ENCODE data around the gene PYY. TPM values are rescaled to one million over a fixed set of nuclear protein-coding genes. Genes with fewer than 3 reads are reported as not detected.
A peak's percentile ranks its signal among the peaks of the same experiment; 100 is the strongest.
"Not testable (repeated sequence)": the region's sequence is repeated elsewhere in the genome, so short reads cannot be mapped to it uniquely, and the experiment has no call there.

The PYY gene
- total RNA-seq, 1 experiment from 2014 or later = not detected

DNA sequence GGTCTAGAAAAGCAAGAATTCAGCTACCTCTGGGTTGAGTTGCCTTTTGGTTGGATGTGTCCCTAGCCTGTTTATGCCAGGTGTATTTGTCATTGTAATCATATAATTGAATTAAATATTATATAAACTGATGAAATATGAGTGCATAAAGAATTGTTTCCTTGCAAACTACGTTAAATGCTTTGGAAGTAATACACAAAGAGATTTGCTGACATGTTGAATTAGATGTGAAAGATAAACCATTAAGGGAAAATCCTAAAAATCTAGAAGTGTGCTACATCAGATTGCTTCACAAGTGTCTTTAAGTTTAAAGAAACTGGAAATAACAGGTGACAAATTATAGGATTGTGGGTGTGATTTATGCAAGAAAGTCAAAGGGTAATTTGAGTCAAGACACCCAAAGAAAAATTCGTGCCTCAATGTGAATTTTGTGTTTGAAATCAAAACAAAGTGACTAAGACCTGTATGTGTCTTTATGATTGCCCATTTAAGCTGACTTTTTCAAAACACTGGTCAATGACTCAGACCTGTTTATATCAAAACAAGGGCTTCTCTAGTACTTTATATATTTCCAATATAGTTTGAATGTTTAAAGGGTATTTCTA lies 5.1 kb upstream of the PYY start:
- in situ Hi-C loops (cut with HindIII; ENCODE audit: low pct_unique_long_range_greater_than_20kb, low sequenced_read_pairs) = no loop called here
- no peak for DNase-seq (ENCODE audit: low read depth, low spot score)

DNA sequence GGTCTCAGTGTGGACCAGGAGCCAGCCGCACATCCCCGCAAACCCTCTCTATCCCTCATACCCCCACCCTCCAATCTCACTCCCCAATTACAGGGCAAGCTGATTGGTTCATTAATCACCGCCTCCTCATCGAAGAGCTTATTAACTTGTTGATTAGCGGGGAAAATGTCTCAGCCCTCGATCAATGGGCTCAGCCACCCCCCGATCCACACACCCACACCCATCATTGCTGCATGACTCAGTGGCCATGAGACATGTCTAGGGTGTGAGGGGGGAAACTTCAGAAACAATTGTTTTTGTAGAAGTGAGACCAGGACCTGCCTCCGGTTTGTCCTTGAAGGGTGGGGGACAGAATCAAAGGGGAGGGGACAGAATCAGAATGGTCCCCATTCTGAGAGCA lies 2.5 kb upstream of the PYY start:
- no peak for DNase-seq (ENCODE audit: low read depth, low spot score)

DNA sequence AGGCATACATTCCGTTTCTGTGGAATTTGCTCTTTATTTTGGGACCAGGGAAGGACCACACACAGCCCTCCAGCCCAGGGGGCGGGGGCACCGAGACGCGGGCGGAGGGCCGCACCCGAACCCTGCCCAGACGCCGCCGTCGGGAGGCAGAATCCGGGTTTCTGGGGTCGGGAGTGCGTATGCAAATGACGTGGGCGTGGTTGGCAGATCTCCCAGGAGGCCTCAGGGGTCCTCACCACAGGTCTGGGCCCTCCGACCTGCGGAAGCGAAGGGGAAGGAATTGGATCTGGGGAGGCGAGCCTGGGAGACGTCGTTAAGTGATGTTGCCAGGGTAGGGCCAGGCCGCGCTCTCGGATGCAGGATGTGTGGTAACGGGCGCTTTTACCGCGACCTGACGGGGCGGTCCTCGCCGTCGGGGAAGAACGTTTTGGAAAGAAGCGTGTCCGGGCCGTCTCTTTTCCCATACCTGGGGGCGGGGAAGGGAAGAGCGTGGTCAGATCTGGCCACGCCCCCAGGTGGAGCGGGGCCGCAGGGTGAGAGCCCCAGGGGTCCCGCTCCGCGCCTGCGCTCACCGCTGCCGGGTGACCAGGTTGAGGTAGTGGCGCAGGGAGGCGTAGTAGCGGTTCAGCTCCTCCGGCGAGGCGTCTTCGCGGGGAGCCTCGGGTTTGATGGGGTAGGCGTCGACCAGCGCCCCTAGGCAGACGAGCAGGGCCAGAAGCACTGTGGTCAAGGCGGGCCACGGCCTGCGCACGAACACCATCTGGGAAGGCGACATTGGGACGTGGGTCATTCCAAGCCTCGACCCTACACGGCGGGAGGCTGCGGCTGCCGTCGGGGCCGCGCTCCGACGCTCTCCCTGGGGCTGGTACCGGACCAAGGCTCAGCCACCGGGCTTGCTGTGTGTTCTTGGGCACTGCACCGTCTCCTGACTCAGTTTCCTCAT lies 745 bp downstream of the PYY start:
- in situ Hi-C loops (cut with HindIII; ENCODE audit: low pct_unique_long_range_greater_than_20kb, low sequenced_read_pairs) = no loop called here
- DNase-seq (ENCODE audit: low read depth, low spot score) = no peak

More for the DNA sequence above, 2.5 kb upstream of the PYY start:
- in situ Hi-C loops (cut with HindIII; ENCODE audit: low pct_unique_long_range_greater_than_20kb, low sequenced_read_pairs) = no loop called here

DNA sequence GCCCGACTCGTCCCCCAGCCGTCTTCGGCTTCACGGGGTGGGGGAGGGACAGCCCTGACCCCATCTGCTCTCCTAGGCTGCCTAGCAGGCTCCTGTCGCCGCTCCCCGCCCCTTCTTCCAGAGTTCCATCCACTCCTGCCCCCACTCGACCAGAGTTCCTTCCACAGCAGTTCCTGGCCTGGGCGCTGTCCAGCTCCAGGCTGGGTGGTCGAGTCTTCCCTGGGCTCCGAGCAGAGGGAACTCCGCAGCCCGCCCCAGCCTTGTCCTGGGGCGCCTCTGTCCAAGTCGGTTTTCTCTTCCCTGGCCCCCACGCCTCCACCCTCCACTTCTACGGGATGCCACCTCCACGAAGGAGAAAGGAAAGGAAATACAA lies 1.4 kb downstream of the PYY start:
- in situ Hi-C loops (cut with HindIII; ENCODE audit: low pct_unique_long_range_greater_than_20kb, low sequenced_read_pairs) = no loop called here
- DNase-seq (ENCODE audit: low read depth, low spot score) = no peak

DNA sequence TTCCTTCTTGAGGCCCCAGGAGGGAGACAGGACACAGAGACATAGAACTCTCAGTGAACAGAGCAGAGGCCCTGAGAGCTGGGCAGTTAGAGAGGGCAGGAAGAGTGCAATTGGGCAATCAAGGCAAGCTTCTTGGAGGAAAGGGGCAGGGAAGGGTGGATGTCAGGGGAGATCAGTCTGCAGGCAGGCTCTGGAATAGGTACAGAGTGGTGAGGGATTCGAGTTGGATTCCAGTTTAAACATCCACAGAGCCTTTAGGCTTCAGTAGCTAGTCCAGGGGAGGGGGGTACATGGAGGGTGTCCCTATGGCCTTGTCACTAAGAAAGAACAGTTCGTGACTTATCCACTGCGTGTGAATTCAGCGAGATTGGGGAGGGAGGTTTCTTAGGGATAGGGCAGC lies 2.0 kb downstream of the PYY start:
- DNase-seq (ENCODE audit: low read depth, low spot score) = no peak
- in situ Hi-C loops (cut with HindIII; ENCODE audit: low pct_unique_long_range_greater_than_20kb, low sequenced_read_pairs) = no loop called here

DNA sequence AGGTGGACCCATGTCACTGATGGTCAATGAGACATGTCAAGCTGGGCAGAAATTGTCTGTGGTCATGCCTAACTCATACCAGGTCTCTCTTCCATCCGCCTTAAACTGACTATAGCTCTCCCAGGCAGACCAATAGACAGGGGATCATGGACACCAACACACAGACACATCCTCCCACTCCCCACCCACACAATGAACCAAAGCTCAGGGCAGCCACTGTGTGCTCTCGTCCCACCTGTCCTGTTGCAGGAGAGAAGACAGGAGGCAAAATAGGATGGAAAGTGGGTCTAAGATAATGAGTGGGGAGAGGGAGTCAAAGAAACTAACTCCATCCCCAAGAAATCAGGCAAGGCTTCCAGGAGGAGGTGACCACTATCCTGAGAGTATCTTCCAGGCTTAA lies 3.2 kb downstream of the PYY start:
- DNase-seq (ENCODE audit: low read depth, low spot score) = no peak
- in situ Hi-C loops (cut with HindIII; ENCODE audit: low pct_unique_long_range_greater_than_20kb, low sequenced_read_pairs) = no loop called here

DNA sequence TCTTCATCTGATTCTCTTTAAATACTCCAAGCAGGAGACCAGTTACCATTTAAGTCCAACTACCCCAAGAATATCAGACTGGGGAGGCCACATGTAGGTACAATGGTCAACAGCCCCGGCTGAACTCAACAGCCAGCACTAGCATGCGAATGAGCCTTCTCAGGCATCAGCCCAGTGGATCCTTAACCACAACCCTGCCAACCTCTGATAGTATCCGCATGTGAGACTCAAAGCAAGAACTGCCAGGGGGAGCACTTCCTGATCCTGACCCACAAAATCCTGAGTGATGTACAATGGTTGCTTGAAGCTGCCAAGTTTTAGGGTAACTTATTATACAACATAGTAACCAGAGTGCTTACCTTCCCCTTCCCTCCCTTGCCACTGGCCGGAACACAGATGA lies 4.0 kb downstream of the PYY start:
- DNase-seq (ENCODE audit: low read depth, low spot score) = peak; percentile 25
- in situ Hi-C loops (cut with HindIII; ENCODE audit: low pct_unique_long_range_greater_than_20kb, low sequenced_read_pairs) = no loop called here

DNA sequence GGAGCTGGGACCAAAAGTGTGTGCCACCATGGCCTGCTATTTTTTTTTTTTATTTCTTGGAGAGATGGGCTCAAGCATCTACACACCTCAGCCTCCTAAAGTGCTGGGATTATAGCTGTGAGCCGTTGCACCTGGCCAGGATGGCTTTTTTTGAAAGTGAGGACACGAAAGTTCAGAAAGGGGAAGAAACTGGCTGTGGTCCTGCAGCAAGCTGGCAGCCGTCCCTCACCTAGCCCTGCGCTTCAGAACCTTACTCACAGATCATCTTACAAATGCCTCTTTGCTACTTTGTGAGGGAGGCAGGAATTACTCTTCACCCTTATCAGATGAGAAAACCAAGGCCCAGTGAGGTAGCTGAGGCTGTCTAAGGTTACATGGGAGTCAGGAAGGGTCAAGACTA lies 7.0 kb downstream of the PYY start:
- DNase-seq (ENCODE audit: low read depth, low spot score) = no peak
- in situ Hi-C loops (cut with HindIII; ENCODE audit: low pct_unique_long_range_greater_than_20kb, low sequenced_read_pairs) = no loop called here

DNA sequence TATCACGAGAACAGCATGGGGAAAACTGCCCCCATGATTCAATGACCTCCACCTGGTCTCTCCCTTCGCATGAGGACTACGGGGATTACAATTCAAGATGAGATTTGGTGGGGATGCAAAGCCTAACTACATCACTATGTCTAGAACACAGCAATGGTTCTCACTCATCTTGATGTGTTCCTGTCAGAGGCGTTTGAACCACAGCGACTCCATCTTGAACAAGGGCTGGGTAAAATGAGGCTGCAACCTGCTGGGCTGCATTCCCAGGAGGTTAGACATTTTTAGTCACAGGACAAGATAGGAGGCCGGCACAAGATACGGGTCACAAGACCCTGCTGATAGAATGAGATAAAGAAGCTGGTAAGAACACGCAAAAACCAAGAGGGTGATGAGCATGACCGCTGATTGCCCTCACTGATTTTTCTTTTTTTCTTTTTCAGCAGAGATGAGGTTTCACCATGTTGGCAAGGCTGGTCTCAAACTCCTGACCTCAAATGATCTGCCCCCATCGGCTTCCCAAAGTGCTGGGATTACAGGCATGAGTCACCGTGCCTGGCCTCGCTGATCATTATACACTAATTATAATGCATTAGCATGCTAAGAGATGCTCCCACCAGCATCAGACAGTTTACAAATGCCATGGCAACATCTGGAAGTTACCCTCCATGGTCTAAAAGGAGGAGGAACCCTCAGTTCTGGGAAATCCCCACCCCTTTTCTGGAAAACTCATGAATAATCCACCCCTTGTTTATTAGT lies 8.5 kb downstream of the PYY start:
- in situ Hi-C loops (cut with HindIII; ENCODE audit: low pct_unique_long_range_greater_than_20kb, low sequenced_read_pairs) = no loop called here
- DNase-seq (ENCODE audit: low read depth, low spot score) = no peak

DNA sequence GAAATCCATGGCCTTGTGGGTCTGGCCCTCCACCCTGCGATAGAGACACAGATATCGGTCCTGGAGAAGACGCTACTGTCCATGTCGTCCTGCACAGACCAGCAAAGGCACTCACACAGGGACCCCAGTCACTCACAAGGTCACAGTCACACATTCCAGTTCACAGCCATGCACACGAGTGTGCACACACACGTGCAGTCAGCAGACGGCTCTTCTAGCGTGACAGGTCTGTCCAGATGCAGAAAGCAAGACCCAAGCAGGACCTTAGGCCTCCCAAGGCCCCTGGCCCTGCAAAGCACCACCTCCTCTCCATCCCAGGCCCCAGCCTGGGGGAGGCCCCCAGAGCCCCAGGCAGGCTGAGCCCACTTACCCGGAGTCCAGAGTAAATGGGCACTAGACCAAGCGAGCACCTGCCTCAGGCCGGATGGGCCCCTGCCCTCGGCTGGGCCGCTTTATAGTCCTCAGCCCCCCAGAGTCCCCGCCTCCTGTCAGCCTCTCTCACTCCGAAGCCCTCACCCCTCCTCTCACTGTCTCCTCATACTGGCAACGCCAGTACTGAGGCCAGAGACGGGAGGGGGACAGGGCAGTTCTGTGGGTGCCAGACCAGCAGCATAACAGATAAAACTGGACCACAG lies 11.6 kb downstream of the PYY start, which contains the start of gene PPY:
Gene PPY, minus strand, starts transcription at position 426 of the 635 bp plus-strand sequence. CDS start 822 bp downstream, outside the sequence.
- in situ Hi-C loops (cut with HindIII; ENCODE audit: low pct_unique_long_range_greater_than_20kb, low sequenced_read_pairs) = no loop called here
- DNase-seq (ENCODE audit: low read depth, low spot score) = no peak

DNA sequence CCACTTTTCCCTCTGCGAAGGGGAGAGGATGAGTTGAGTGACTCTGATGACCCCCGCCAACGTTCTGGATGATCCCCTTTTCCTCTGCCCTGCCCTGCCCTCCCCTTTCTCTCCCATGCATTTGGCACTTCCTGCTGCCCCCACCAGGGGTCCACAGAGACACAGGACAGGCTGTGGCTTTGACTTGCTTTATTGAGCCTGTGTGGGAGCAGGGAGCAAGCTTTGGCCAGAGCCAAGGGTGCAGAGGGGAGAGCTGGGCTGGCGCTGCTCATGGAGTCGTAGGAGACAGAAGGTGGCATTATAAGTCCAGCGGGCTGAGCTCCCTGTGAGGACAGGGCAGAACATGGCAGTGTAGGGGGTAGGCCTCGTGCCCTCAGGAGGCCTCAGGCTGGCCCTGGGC lies 13.1 kb downstream of the PYY start:
- DNase-seq (ENCODE audit: low read depth, low spot score) = peak; percentile 71
- in situ Hi-C loops (cut with HindIII; ENCODE audit: low pct_unique_long_range_greater_than_20kb, low sequenced_read_pairs) = no loop called here

DNA sequence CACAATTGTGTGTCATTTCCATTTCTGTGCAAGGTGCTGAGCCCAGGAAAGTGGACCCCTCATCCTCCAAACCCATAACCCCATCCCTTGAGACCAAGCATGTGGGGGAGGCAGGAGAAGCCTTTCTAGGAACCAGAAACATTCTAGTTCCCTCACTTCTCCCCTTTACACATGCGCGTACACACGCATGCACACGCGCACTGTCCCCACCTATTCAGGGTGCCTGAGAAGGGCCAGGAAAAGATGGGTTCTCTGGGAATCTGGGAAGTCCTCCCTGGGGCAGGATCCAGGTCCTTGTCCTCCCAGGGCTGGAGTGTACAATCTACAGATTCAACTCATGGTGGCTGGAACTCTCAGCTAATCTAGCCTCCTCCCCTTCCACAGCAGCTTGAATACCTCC lies 13.9 kb downstream of the PYY start:
- in situ Hi-C loops (cut with HindIII; ENCODE audit: low pct_unique_long_range_greater_than_20kb, low sequenced_read_pairs) = no loop called here

DNA sequence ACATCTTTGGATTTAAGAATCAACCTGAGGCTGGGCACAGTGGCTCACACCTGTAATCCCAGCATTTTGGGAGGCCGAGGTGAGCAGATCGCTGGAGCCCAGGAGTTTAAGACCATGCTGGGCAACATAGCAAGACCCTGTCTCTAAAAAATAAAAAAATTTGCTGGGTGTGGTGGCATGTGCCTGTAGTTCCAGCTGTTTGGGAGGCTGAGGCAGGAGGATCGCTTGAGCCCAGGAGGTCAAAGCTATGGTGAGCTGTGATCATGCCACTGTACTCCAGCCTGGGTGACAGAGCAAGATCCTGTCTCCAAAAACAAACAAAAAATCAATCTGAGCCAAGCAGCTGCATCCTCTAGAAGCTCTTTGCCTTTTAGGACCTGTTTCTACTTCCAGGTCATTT lies 14.3 kb downstream of the PYY start:
- DNase-seq (ENCODE audit: low read depth, low spot score); in situ Hi-C loops (cut with HindIII; ENCODE audit: low pct_unique_long_range_greater_than_20kb, low sequenced_read_pairs): not testable (repeated sequence)

More for the DNA sequence above, 13.9 kb downstream of the PYY start:
- no peak for DNase-seq (ENCODE audit: low read depth, low spot score)

DNA sequence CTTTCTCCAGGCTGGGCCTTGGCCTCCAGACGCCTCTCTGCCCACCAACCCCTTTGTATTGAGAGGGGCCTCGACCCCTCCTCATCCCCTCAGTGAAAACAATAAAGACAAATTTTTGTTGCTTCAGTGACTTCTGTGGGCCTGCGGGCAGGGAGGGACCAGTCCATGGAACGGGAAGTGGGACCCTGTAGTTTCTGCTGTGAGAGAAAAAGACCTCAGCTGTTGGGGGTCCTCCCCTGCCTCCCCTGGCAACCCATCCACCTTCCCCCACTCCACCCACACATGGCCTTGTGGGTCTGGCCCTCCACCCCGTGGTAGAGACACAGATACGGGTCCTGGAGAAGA lies 14.9 kb downstream of the PYY start:
- no peak for DNase-seq (ENCODE audit: low read depth, low spot score)
- in situ Hi-C loops (cut with HindIII; ENCODE audit: low pct_unique_long_range_greater_than_20kb, low sequenced_read_pairs) = no loop called here

DNA sequence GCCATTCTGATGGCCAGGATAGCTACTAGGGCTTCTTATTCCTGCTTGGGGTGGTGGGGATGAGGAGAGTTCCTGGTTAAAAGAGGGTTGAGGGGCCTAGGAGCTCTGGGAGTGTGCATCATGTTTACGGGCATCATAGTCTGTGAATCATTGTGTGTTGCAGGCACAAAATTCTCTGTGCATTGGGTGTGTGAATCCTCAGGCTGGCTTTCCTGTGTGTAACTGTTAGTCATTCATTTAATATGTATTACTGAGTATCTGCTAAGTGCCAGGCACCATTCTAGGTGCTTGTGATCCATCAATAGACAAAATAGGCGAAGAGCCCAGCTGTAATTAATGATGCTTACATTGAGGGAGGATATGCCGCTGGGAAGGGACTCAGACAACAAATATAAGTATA lies 17.3 kb downstream of the PYY start:
- in situ Hi-C loops (cut with HindIII; ENCODE audit: low pct_unique_long_range_greater_than_20kb, low sequenced_read_pairs) = no loop called here
- no peak for DNase-seq (ENCODE audit: low read depth, low spot score)

DNA sequence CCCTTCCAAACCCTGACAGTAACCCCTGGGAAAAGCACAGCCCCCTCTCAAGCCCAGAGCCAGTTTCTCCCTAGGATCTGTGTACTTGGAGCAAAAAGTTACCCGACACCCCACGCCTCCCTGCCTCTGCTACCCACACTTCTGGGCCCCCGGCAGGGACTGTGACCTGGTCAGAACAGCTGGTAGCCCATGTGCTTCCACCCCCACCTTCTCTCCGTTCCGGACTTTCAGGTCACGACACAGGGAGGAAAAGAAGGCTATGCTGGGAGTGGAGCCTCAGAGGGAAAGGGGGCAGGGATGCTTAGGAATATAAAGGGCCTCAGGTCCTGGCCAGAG lies 17.8 kb downstream of the PYY start:
- in situ Hi-C loops (cut with HindIII; ENCODE audit: low pct_unique_long_range_greater_than_20kb, low sequenced_read_pairs) = no loop called here
- no peak for DNase-seq (ENCODE audit: low read depth, low spot score)

DNA sequence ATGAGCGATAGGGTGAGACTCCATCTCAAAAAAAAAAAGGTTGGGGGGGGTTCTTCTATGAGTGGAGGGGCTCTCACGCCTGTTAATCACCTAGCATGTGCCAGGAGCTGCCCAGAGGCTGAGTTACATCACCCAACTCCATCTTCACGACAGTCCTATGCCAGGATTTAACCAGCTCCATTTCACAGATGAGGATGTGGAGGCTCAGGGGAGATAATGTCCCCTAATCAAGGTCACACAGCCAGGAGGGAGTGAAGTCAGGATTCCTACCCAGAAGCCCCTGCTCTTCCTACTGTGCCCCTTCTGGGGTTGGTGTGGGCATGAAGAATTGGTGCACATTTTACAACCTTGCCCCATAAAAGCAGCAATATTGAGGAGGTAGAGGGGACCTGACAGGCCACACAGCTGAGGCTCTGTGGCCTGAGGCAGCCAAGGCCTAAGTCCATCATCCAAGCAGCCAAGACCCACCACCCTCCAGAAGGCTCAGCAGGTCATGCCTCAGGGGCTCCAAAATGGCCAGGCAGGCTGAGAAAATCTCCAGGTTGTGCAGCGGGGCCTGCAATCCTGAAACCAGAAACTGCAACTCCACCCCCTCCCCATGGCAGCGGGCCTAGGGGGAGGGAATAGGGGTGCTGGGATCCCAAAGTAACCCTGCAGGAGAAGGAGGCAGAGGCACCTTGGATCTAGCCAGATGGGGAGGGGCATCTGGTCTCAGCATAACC lies 18.4 kb downstream of the PYY start:
- no peak for DNase-seq (ENCODE audit: low read depth, low spot score)
- in situ Hi-C loops (cut with HindIII; ENCODE audit: low pct_unique_long_range_greater_than_20kb, low sequenced_read_pairs) = no loop called here

DNA sequence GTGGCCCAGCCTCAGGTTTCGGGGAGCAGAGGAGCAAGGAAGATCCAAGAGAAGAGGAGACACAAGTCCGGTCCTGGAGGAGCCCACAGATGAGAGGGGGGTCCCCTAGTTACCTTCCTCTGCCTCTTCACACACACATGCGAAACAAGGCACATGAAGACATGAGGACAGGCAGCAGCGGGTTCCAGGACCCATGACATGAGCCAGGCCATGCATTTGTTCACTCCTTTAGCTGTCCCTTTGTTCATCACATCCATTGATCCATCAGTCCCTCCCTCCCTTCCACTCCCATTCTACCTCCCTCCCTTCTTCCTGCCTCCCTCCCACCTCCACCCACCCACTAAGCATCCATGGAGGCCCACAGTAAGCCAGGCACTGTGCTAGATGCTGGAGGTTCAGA lies 20.8 kb downstream of the PYY start:
- in situ Hi-C loops (cut with HindIII; ENCODE audit: low pct_unique_long_range_greater_than_20kb, low sequenced_read_pairs) = no loop called here
- DNase-seq (ENCODE audit: low read depth, low spot score) = no peak
